Lower lobe of right lung (tissue), 2 donors: ENCODE data around the gene SAMD5. TPM values are rescaled to one million over a fixed set of nuclear protein-coding genes. Genes with fewer than 3 reads are reported as not detected.
"Not testable (repeated sequence)": the region's sequence is repeated elsewhere in the genome, so short reads cannot be mapped to it uniquely, and the experiment has no call there.

Experiments used
- ATAC-seq, 2 donors: fragments of 200-7000 bp; cut with Tn5 transposase; one replicate each; pipeline ENCODE4 v1.9.1; 2020 to 2022; ENCODE audit warnings: mild to moderate bottlenecking in 2 of 2, moderate library complexity in 2 of 2
- DNase-seq: peaks from one replicate; pipeline ENCODE4 v3.0.0-alpha.2; 2020
- H3K27ac ChIP-seq: fragments of 200-600 bp; one replicate; pipeline ENCODE4 v1.8.0; 2022
- H3K27me3 ChIP-seq: fragments of 200-600 bp; one replicate; pipeline ENCODE4 v1.8.0; 2022; ENCODE audit warnings: low read depth
- H3K36me3 ChIP-seq: fragments of 200-600 bp; one replicate; pipeline ENCODE4 v1.8.0; 2022; ENCODE audit warnings: mild to moderate bottlenecking
- H3K4me1 ChIP-seq: fragments of 200-600 bp; one replicate; pipeline ENCODE4 v1.8.0; 2022
- H3K4me3 ChIP-seq: fragments of 200-600 bp; one replicate; pipeline ENCODE4 v1.8.0; 2022; ENCODE audit warnings: mild to moderate bottlenecking
- H3K9me3 ChIP-seq: fragments of 200-600 bp; one replicate; pipeline ENCODE4 v1.8.0; 2022
- intact Hi-C: fragments of 100-400 bp; cut with DNase I; formaldehyde crosslinking; loops from one replicate; pipeline ENCODE4 v1.11.0; 2022
- total RNA-seq: library from RNA; stranded (reverse); fragmentation: NEBNext Ultra II Directional; extraction: Animal tissue kit (Norgen Biotek cat#: 25700); gene quantifications from one replicate; pipeline ENCODE4 v1.2.1, GENCODE V29; 2021
- TF ChIP-seq, protein P1 (sequence below): fragments of 200-600 bp; IDR thresholded peaks from one replicate; pipeline ENCODE4 v1.8.0; 2022; ENCODE audit warnings: antibody characterized with exemption, mild to moderate bottlenecking
- donor health status: DM: no; HTN: yes; CAD: no; lungs with severe emphysema.

SAMD5 gene
- total RNA-seq, 1 donor from 2014 or later = 8.7 TPM

DNA sequence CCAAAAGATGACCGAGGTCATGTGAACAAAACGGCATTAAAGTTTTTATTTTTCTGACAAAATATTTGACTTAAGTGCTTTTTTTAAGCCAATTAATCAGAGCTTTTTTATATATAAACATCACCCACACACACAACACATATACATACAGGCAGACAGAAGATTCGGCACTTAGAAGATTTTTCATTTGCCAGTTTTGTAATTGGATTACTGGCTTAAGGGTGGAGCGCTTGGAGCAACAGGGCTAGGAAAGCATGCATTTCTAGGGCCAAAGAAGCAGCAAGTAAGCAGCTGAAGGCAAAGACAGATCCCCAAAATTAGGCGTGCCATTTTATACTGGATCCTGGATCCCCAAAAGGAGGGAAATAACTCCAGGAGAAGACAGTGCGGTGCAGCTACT is 30.3 kb downstream of the SAMD5 start:
- TF ChIP-seq, protein P1, sequence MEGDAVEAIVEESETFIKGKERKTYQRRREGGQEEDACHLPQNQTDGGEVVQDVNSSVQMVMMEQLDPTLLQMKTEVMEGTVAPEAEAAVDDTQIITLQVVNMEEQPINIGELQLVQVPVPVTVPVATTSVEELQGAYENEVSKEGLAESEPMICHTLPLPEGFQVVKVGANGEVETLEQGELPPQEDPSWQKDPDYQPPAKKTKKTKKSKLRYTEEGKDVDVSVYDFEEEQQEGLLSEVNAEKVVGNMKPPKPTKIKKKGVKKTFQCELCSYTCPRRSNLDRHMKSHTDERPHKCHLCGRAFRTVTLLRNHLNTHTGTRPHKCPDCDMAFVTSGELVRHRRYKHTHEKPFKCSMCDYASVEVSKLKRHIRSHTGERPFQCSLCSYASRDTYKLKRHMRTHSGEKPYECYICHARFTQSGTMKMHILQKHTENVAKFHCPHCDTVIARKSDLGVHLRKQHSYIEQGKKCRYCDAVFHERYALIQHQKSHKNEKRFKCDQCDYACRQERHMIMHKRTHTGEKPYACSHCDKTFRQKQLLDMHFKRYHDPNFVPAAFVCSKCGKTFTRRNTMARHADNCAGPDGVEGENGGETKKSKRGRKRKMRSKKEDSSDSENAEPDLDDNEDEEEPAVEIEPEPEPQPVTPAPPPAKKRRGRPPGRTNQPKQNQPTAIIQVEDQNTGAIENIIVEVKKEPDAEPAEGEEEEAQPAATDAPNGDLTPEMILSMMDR = no peak
- H3K4me3 ChIP-seq = no peak overlapping the region
- no peak for ATAC-seq
- no peak overlapping the region for H3K27ac ChIP-seq
- intact Hi-C loops = no loop called here
- H3K4me1 ChIP-seq = no peaks in the 10 kb centered on the region
- no peaks in the 10 kb centered on the region for H3K27me3 ChIP-seq
- no peaks in the 10 kb centered on the region for H3K36me3 ChIP-seq
- no peaks in the 10 kb centered on the region for H3K9me3 ChIP-seq
- DNase-seq = no peak

DNA sequence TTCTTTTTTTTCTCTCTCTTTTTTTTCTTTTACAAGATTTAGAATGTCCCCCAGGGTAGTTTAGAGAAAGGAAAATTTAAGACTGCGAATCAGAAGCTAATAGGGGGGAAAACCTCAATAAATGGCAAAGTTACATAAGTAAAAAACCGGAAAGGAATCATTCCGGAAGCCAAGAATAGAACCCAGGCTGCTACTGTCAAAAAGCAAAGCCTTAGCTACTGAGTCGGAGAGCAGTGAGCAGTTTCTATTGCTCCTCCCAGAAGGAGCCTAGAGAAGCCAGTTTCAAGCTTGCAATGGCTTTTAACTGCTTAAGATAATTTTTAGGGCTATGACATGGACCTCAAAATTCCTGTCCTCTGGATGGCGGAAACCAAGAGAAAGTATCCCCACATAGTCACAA is 31.6 kb downstream of the SAMD5 start:
- DNase-seq (no peak), ATAC-seq (no peak)
- TF ChIP-seq, protein P1 = no peak
- no peak overlapping the region for H3K4me3 ChIP-seq
- H3K36me3 ChIP-seq = no peaks in the 10 kb centered on the region
- H3K27ac ChIP-seq = no peak overlapping the region
- no peaks in the 10 kb centered on the region for H3K4me1 ChIP-seq
- H3K27me3 ChIP-seq = no peaks in the 10 kb centered on the region
- no peaks in the 10 kb centered on the region for H3K9me3 ChIP-seq
- intact Hi-C loops = no loop called here

DNA sequence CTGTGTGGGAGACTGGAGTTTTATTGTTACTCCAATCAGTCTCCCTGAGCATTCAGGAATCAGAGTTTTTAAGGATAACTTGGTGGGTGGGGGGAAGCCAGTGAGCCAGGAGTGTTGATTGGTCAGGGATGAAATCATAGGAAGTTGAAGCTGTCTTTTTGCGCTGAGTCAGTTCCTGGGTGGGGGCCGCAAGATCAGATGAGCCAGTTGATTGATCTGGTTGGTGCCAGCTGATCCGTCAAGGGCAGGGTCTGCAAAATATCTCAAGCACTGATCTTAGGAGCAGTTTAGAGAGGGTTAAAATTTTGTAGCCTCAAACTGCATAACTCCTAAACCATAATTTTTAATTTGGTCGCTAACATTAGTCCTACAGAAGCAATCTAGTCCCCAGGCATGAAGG is 33.9 kb downstream of the SAMD5 start:
- ATAC-seq, DNase-seq, intact Hi-C loops, H3K27me3 ChIP-seq, H3K4me3 ChIP-seq, H3K27ac ChIP-seq, H3K4me1 ChIP-seq, H3K9me3 ChIP-seq, H3K36me3 ChIP-seq: not testable (repeated sequence)

DNA sequence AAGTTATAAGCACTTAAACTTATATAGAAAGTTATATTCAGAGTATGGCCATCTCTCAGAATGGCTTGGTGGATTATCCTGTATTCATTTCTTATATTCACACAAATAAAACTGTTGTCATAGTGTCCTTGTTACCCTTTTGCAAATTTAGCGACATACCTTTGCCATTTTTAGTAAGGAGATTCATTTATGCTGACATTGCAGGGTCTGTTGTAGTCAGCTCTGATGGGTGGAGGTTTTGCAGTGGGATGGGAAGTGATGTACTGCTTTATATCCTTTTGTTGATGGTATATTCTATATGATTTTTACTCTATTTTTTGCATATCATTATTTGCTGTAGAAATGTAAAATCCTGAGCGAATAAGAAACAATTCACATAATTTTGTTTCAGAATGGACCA is 35.9 kb downstream of the SAMD5 start:
- no peak overlapping the region for H3K4me3 ChIP-seq
- no peaks in the 10 kb centered on the region for H3K4me1 ChIP-seq
- H3K36me3 ChIP-seq = no peaks in the 10 kb centered on the region
- no peak for DNase-seq
- intact Hi-C loops = no loop called here
- H3K27ac ChIP-seq = no peak overlapping the region
- no peaks in the 10 kb centered on the region for H3K27me3 ChIP-seq
- ATAC-seq = no peak
- TF ChIP-seq, protein P1 = no peak
- H3K9me3 ChIP-seq = no peaks in the 10 kb centered on the region

DNA sequence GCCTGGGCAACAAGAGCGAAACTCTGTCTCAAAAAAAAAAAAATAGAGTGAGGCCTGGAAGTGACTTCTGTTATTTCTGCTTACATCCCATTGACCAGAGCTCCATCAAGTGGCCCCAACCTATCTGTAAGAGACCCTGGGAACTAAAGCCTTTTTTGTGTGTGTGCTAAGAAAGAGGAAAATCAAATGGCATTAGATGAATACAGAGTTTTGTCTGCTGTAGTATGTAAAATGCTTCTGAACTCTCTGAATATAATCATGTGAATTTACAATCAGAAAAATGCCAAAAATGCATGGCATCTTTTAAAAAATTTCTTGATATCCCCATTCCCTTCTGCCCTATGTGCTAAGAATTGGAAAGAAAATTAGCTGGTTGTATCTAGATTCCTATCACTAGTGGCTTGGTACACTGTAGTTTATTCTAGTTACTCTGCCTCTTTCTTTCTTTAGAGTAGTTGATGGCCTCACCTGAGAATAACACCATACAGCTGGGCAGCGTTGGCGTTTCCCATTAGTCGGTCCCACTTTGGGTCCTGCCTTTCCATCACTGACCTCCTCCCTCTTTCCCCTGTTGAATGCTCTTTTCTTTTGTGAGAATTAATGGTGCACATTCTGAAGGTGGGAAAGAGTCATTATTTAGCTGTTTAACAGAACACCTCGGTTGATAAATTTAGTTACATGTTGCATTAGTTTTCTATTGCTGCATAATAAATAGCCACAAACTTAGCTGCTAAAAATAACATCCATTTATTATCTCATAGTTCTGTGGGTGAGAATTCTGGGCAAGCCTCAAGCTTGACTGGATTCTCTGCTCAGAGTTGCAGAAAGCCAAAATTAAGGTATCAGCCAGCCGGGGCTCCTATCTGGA is 38.2 kb downstream of the SAMD5 start:
- H3K4me1 ChIP-seq = no peaks in the 10 kb centered on the region
- H3K4me3 ChIP-seq = no peak overlapping the region
- no peak overlapping the region for H3K27ac ChIP-seq
- H3K27me3 ChIP-seq = no peaks in the 10 kb centered on the region
- no peaks in the 10 kb centered on the region for H3K9me3 ChIP-seq
- no peaks in the 10 kb centered on the region for H3K36me3 ChIP-seq
- ATAC-seq (no peak), DNase-seq (no peak)
- intact Hi-C loops = no loop called here
- TF ChIP-seq, protein P1 = no peak

DNA sequence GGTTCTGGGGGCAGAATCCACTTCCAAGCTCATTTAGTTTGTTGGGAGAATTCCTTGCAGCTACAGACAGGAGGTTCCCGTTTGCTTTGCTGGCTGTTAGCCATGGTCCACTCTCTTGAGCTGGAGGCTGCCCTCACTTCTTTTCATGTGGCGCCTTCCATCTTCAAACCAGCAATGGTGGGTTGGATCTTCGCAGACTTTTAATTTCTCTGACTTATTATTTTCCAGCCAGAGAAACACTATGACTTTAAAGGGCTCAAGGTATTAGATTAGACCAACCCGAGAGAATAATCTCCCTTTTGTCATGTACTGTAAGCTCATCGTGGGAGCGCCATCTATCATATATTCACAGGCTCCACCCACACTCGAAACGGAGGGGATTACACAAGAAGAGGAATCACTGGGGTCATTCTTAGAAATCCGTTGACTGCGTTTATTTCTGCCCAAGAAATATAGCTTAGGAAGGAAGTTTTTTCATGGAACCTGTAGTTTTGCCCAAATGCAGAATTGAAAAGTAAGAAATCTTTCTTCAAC is 38.9 kb downstream of the SAMD5 start:
- Histone ChIP-seq H3K9me3 (no peaks in the 10 kb centered on the region), H3K4me3 (no peak overlapping the region), H3K27ac (no peak overlapping the region), H3K27me3 (no peaks in the 10 kb centered on the region), H3K36me3 (no peaks in the 10 kb centered on the region), H3K4me1 (no peaks in the 10 kb centered on the region)
- no peak for DNase-seq
- ATAC-seq = no peak
- intact Hi-C loops = no loop called here
- TF ChIP-seq, protein P1 = no peak
